ENCODE measurements around the gene MMP15. TPM values are rescaled to one million over a fixed set of nuclear protein-coding genes. Genes with fewer than 3 reads are reported as not detected.
A peak's percentile ranks its signal among the peaks of the same experiment; 100 is the strongest.
"Not testable (repeated sequence)": the region's sequence is repeated elsewhere in the genome, so short reads cannot be mapped to it uniquely, and the experiment has no call there.

MMP15 gene
- total RNA-seq, 1 experiment from 2014 or later = 4.5 TPM

DNA sequence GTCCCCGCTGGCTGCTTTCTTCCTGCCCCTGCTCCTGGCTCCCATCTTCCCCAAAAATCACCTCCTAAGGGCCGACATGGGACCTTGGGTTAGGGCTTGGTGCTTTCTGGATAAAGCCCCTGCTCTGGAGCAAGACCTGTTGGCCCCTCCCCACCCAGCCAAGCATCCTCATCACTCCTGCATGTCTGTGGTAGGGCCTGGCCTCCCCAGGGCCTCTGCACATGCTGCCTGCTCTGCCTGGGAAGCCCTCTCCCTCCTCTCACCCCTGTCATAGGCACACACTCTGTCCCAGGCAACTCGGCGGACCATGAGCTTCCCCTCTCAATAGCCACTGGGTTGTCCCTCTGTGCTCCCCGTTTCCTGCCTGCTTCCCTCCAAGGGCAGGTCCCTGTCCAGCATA is 68.5 kb downstream of the MMP15 start:
- Histone ChIP-seq H3K4me3 (ENCODE audit: low read depth, low read length, poor library complexity, severe bottlenecking) (no peak overlapping the region), H3K27ac (ENCODE audit: low read depth, low read length, poor library complexity, severe bottlenecking) (no peak overlapping the region), H3K27me3 (replicated peaks; ENCODE audit: insufficient read depth, low read depth, low read length, poor library complexity) (peaks cover 4% of the 10 kb centered on the region), H3K4me1 (ENCODE audit: insufficient read depth, low read length, poor library complexity, severe bottlenecking) (no peaks in the 10 kb centered on the region), H3K9me3 (ENCODE audit: low read depth, low read length, poor library complexity, severe bottlenecking) (no peaks in the 10 kb centered on the region), H3K36me3 (ENCODE audit: insufficient read depth, low read length, poor library complexity, severe bottlenecking) (no peaks in the 10 kb centered on the region)
- ChIA-PET POLR2A (ENCODE audit: low non-redundant PET) (interaction anchor here (0.5 kb wide), 1 partner anchor 97 kb away, joined by 3 read pairs; no protein-coding TSS in a partner anchor), CTCF (no interaction called here)
- no peak for TF ChIP-seq EZH2 (IDR thresholded peaks at IDR 0.05; ENCODE audit: borderline replicate concordance, low read depth, low read length, poor library complexity, severe bottlenecking)
- TF ChIP-seq, protein P1, sequence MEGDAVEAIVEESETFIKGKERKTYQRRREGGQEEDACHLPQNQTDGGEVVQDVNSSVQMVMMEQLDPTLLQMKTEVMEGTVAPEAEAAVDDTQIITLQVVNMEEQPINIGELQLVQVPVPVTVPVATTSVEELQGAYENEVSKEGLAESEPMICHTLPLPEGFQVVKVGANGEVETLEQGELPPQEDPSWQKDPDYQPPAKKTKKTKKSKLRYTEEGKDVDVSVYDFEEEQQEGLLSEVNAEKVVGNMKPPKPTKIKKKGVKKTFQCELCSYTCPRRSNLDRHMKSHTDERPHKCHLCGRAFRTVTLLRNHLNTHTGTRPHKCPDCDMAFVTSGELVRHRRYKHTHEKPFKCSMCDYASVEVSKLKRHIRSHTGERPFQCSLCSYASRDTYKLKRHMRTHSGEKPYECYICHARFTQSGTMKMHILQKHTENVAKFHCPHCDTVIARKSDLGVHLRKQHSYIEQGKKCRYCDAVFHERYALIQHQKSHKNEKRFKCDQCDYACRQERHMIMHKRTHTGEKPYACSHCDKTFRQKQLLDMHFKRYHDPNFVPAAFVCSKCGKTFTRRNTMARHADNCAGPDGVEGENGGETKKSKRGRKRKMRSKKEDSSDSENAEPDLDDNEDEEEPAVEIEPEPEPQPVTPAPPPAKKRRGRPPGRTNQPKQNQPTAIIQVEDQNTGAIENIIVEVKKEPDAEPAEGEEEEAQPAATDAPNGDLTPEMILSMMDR (conservative IDR thresholded peaks at IDR 0.05; ENCODE audit: low read depth, low read length) = no peak
- BruUV-seq (replicated peaks) = no TSS peak
- intact Hi-C loops (cut with micrococcal nuclease; ENCODE audit: unreplicated experiment) = no loop called here
- DNase-seq (ENCODE audit: low spot score) = no peak

GRCh38 chr16:58094791-58095574 is 69.4 kb downstream of the MMP15 start:
- CTCF ChIA-PET = no interaction called here
- Histone ChIP-seq H3K36me3 (ENCODE audit: insufficient read depth, low read length, poor library complexity, severe bottlenecking) (no peaks in the 10 kb centered on the region), H3K4me3 (ENCODE audit: low read depth, low read length, poor library complexity, severe bottlenecking) (no peak overlapping the region), H3K4me1 (ENCODE audit: insufficient read depth, low read length, poor library complexity, severe bottlenecking) (no peaks in the 10 kb centered on the region), H3K27me3 (replicated peaks; ENCODE audit: insufficient read depth, low read depth, low read length, poor library complexity) (peaks cover 4% of the 10 kb centered on the region), H3K9me3 (ENCODE audit: low read depth, low read length, poor library complexity, severe bottlenecking) (no peaks in the 10 kb centered on the region), H3K27ac (ENCODE audit: low read depth, low read length, poor library complexity, severe bottlenecking) (no peak overlapping the region)
- intact Hi-C loops (cut with micrococcal nuclease; ENCODE audit: unreplicated experiment) = no loop called here
- BruUV-seq (replicated peaks) = no TSS peak
- no peak for DNase-seq (ENCODE audit: low spot score)
- no peak for TF ChIP-seq EZH2 (IDR thresholded peaks at IDR 0.05; ENCODE audit: borderline replicate concordance, low read depth, low read length, poor library complexity, severe bottlenecking)
- TF ChIP-seq, protein P1 (conservative IDR thresholded peaks at IDR 0.05; ENCODE audit: low read depth, low read length) = no peak
- POLR2A ChIA-PET (ENCODE audit: low non-redundant PET) = interaction anchor here (0.5 kb wide), 1 partner anchor 96 kb away, joined by 3 read pairs; no protein-coding TSS in a partner anchor

GRCh38 chr16:58095575-58095960 is 70.0 kb downstream of the MMP15 start:
- H3K27me3 ChIP-seq (replicated peaks; ENCODE audit: insufficient read depth, low read depth, low read length, poor library complexity); H3K4me1 ChIP-seq (ENCODE audit: insufficient read depth, low read length, poor library complexity, severe bottlenecking); H3K9me3 ChIP-seq (ENCODE audit: low read depth, low read length, poor library complexity, severe bottlenecking); DNase-seq (ENCODE audit: low spot score); CTCF ChIA-PET; H3K4me3 ChIP-seq (ENCODE audit: low read depth, low read length, poor library complexity, severe bottlenecking); POLR2A ChIA-PET (ENCODE audit: low non-redundant PET); intact Hi-C loops (cut with micrococcal nuclease; ENCODE audit: unreplicated experiment); H3K36me3 ChIP-seq (ENCODE audit: insufficient read depth, low read length, poor library complexity, severe bottlenecking); H3K27ac ChIP-seq (ENCODE audit: low read depth, low read length, poor library complexity, severe bottlenecking); BruUV-seq (replicated peaks): not testable (repeated sequence)

DNA sequence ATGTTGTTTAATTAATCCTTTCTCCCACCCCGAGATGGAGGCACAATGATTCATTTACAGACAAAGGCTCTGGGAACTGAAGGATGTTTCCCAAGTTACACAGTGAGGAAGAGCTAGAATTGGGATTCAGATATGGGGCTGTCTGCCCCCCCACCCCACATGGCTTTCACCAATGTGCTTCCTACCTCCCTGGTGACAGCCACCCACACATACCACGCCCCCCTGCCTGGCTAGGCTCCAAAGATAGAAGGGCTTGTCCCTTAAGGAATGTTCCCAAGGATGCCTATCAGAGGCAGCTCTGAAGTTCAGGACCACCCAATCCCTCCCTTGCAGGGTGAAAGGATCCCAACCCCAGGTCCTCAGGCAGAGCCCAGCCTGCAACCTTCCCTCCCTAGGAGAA is 70.7 kb downstream of the MMP15 start:
- no TSS peak for BruUV-seq (replicated peaks)
- no peak overlapping the region for H3K4me3 ChIP-seq (ENCODE audit: low read depth, low read length, poor library complexity, severe bottlenecking)
- H3K36me3 ChIP-seq (ENCODE audit: insufficient read depth, low read length, poor library complexity, severe bottlenecking) = no peaks in the 10 kb centered on the region
- peak; percentile 22 for DNase-seq (ENCODE audit: low spot score)
- TF ChIP-seq, protein P1 (conservative IDR thresholded peaks at IDR 0.05; ENCODE audit: low read depth, low read length) = no peak
- no peak for TF ChIP-seq EZH2 (IDR thresholded peaks at IDR 0.05; ENCODE audit: borderline replicate concordance, low read depth, low read length, poor library complexity, severe bottlenecking)
- H3K9me3 ChIP-seq (ENCODE audit: low read depth, low read length, poor library complexity, severe bottlenecking) = no peaks in the 10 kb centered on the region
- H3K27me3 ChIP-seq (replicated peaks; ENCODE audit: insufficient read depth, low read depth, low read length, poor library complexity) = peaks cover 4% of the 10 kb centered on the region
- no peak overlapping the region for H3K27ac ChIP-seq (ENCODE audit: low read depth, low read length, poor library complexity, severe bottlenecking)
- H3K4me1 ChIP-seq (ENCODE audit: insufficient read depth, low read length, poor library complexity, severe bottlenecking) = no peaks in the 10 kb centered on the region
- ChIA-PET POLR2A (ENCODE audit: low non-redundant PET) (no interaction called here), CTCF (no interaction called here)
- intact Hi-C loops (cut with micrococcal nuclease; ENCODE audit: unreplicated experiment) = no loop called here
